NB4 (cell line): ENCODE data around the gene ZMAT3.

ENCODE experiments used
- CTCF ChIP-seq: IDR thresholded peaks from one replicate; pipeline ENCODE4 v1.5.1; 2012; ENCODE audit warnings: low read depth, low read length
- MAX ChIP-seq: IDR thresholded peaks from 2 replicates; pipeline ENCODE4 v1.6.1; 2011; ENCODE audit warnings: low read depth, low read length
- MYC ChIP-seq: IDR thresholded peaks from 2 replicates; pipeline ENCODE4 v1.6.1; 2011; ENCODE audit warnings: low read depth, low read length
- POLR2A ChIP-seq: IDR thresholded peaks from 2 replicates; pipeline ENCODE4 v1.6.1; 2011; ENCODE audit warnings: mild to moderate bottlenecking; ENCODE audit not compliant: insufficient read length; ENCODE audit errors: extremely low read depth

GRCh38 chr3:178989821-178990220 is 81.8 kb downstream of the ZMAT3 start:
- no peak for TF ChIP-seq CTCF
- TF ChIP-seq MYC: no peak
- no peak for TF ChIP-seq POLR2A
- no peak for TF ChIP-seq MAX
